IMR-90 (cell line): ENCODE results near the gene TMEM190. TPM values are rescaled to one million over a fixed set of nuclear protein-coding genes. Genes with fewer than 3 reads are reported as not detected.

ENCODE experiments used
- ATAC-seq: fragments of 200-7000 bp; cut with Tn5 transposase; 2 replicates; pipeline ENCODE4 v1.9.1; 2020; ENCODE audit warnings: low read depth, mild to moderate bottlenecking, moderate library complexity
- BruUV-seq: library from RNA; stranded (reverse); fragments of 400-500 nt; replicated peaks from 2 replicates; lab custom pipeline; 2021; lab: Mats Ljungman, UMichigan
- CTCF ChIA-PET: fragments of 300-600 bp; formaldehyde crosslinking; extraction: SDS; loops from one replicate; lab custom pipeline; 2021; ENCODE audit warnings: antibody characterized with exemption; lab: Yijun Ruan, JAX
- POLR2A ChIA-PET: fragments of 300-600 bp; sonication (Branson Sonifier 250); formaldehyde crosslinking; loops from one replicate; lab custom pipeline; 2022; ENCODE audit warnings: antibody characterized with exemption; ENCODE audit not compliant: unreplicated experiment; lab: Charles Lee
- DNase-seq: peaks from one replicate; pipeline ENCODE4 v3.0.0; 2013
- H2AFZ ChIP-seq: replicated peaks from 2 replicates; pipeline ENCODE3; 2013; ENCODE audit warnings: low read length, mild to moderate bottlenecking; ENCODE audit not compliant: poor library complexity
- H2AK5ac ChIP-seq: 2 replicates; pipeline ENCODE4 v1.6.1; 2013; ENCODE audit warnings: low read depth, low read length, inconsistent platforms
- H2AK9ac ChIP-seq: replicated peaks from 2 replicates; pipeline ENCODE3; 2013; ENCODE audit warnings: mild to moderate bottlenecking, low read depth, low read length, moderate library complexity; ENCODE audit not compliant: poor library complexity
- H2BK120ac ChIP-seq: 2 replicates; pipeline ENCODE4 v1.6.1; 2013; ENCODE audit warnings: low read depth, low read length, inconsistent platforms
- H2BK15ac ChIP-seq: 3 replicates; pipeline ENCODE4 v1.6.1; 2013; ENCODE audit warnings: low read depth, low read length, inconsistent platforms
- H2BK20ac ChIP-seq: 2 replicates; pipeline ENCODE4 v1.6.1; 2013; ENCODE audit warnings: low read depth, mild to moderate bottlenecking, inconsistent platforms, low read length, moderate library complexity
- H2BK5ac ChIP-seq: 2 replicates; pipeline ENCODE4 v1.6.1; 2013; ENCODE audit warnings: mild to moderate bottlenecking, low read depth, low read length, inconsistent platforms; ENCODE audit not compliant: poor library complexity, severe bottlenecking
- H3K14ac ChIP-seq: replicated peaks from 2 replicates; pipeline ENCODE4 v1.6.1; 2013; ENCODE audit warnings: low read depth, low read length, inconsistent platforms
- H3K18ac ChIP-seq: 2 replicates; pipeline ENCODE4 v1.6.1; 2013; ENCODE audit warnings: low read depth, low read length, control low read depth
- H3K23ac ChIP-seq: 2 replicates; pipeline ENCODE4 v1.6.1; 2013; ENCODE audit warnings: low read depth, low read length, inconsistent platforms
- H3K27ac ChIP-seq: 2 replicates; pipeline ENCODE4 v1.5.1; 2013; ENCODE audit warnings: mild to moderate bottlenecking, control low read depth, low read length; ENCODE audit not compliant: insufficient read depth
- H3K27me3 ChIP-seq: 2 replicates; pipeline ENCODE4 v1.6.1; 2013; ENCODE audit warnings: low read length; ENCODE audit not compliant: control insufficient read depth, insufficient read depth
- H3K36me3 ChIP-seq: 2 replicates; pipeline ENCODE4 v1.6.1; 2013; ENCODE audit warnings: low read length, mixed read lengths; ENCODE audit not compliant: control insufficient read depth, insufficient read depth
- H3K4ac ChIP-seq: 2 replicates; pipeline ENCODE4 v1.6.1; 2013; ENCODE audit warnings: low read depth, low read length, inconsistent platforms
- H3K4me1 ChIP-seq: 2 replicates; pipeline ENCODE4 v1.6.1; 2013; ENCODE audit warnings: low read length, mixed read lengths; ENCODE audit not compliant: control insufficient read depth, insufficient read depth
- H3K4me2 ChIP-seq: 2 replicates; pipeline ENCODE4 v1.6.1; 2013; ENCODE audit warnings: low read depth, mild to moderate bottlenecking, control low read depth, low read length, moderate library complexity
- H3K4me3 ChIP-seq: 2 replicates; pipeline ENCODE4 v1.5.1; 2013; ENCODE audit warnings: low read depth, mild to moderate bottlenecking, control low read depth, low read length, moderate library complexity; ENCODE audit not compliant: insufficient read depth
- H3K56ac ChIP-seq: 2 replicates; pipeline ENCODE4 v1.6.1; 2013; ENCODE audit warnings: low read length, inconsistent platforms; ENCODE audit not compliant: insufficient read depth; ENCODE audit errors: extremely low read depth
- H3K79me1 ChIP-seq, 2 experiments: 2 replicates each; pipeline ENCODE4 v1.6.1; 2013; ENCODE audit warnings: low read length in 2 of 2, inconsistent platforms in 1 of 2, low read depth in 1 of 2
- H3K9ac ChIP-seq: 2 replicates; pipeline ENCODE4 v1.6.1; 2013; ENCODE audit warnings: low read depth, low read length, control low read depth
- H3K9me1 ChIP-seq: 2 replicates; pipeline ENCODE4 v1.6.1; 2013; ENCODE audit warnings: low read length, inconsistent platforms; ENCODE audit not compliant: insufficient read depth
- H3K9me3 ChIP-seq: 2 replicates; pipeline ENCODE4 v1.6.1; 2013; ENCODE audit warnings: low read length; ENCODE audit not compliant: control insufficient read depth, insufficient read depth
- H4K20me1 ChIP-seq: 2 replicates; pipeline ENCODE4 v1.6.1; 2013; ENCODE audit warnings: low read length, inconsistent platforms; ENCODE audit not compliant: insufficient read depth
- H4K5ac ChIP-seq: 2 replicates; pipeline ENCODE4 v1.6.1; 2013; ENCODE audit warnings: mild to moderate bottlenecking, low read depth, low read length, control low read depth
- H4K8ac ChIP-seq, 2 experiments: 2 replicates each; pipeline ENCODE4 v1.6.1; 2013; ENCODE audit warnings: low read depth in 2 of 2, low read length in 2 of 2, control low read depth in 1 of 2, inconsistent platforms in 1 of 2
- H4K91ac ChIP-seq: 2 replicates; pipeline ENCODE4 v1.6.1; 2013; ENCODE audit warnings: low read depth, low read length, inconsistent platforms; ENCODE audit not compliant: insufficient read depth
- BHLHE40 ChIP-seq: fragments of 150-350 bp; IDR thresholded peaks from 2 replicates; pipeline ENCODE4 v1.6.1; 2016; ENCODE audit warnings: mild to moderate bottlenecking, low read depth, low read length
- CEBPB ChIP-seq: IDR thresholded peaks from 2 replicates; pipeline ENCODE4 v1.6.1; 2012; ENCODE audit warnings: low read depth, low read length, improper control_type of control experiment
- MAZ ChIP-seq: IDR thresholded peaks from 2 replicates; pipeline ENCODE4 v1.6.1; 2012; ENCODE audit warnings: low read depth, mild to moderate bottlenecking, low read length, improper control_type of control experiment, moderate library complexity, borderline replicate concordance
- MXI1 ChIP-seq: IDR thresholded peaks from 2 replicates; pipeline ENCODE4 v1.6.1; 2012; ENCODE audit warnings: low read depth, mild to moderate bottlenecking, low read length, moderate library complexity, borderline replicate concordance
- NFE2L2 ChIP-seq: fragments of 150-350 bp; IDR thresholded peaks from 2 replicates; pipeline ENCODE4 v1.6.1; 2016; ENCODE audit warnings: low read depth, mild to moderate bottlenecking, low read length
- RCOR1 ChIP-seq: IDR thresholded peaks from 2 replicates; pipeline ENCODE4 v1.6.1; 2012; ENCODE audit warnings: mild to moderate bottlenecking, low read length, improper control_type of control experiment; ENCODE audit not compliant: insufficient replicate concordance
- RFX5 ChIP-seq: IDR thresholded peaks from 2 replicates; pipeline ENCODE4 v1.8.0; 2012; ENCODE audit warnings: low read depth, mild to moderate bottlenecking, low read length, moderate library complexity
- SMC3 ChIP-seq: fragments of 150-350 bp; IDR thresholded peaks from 2 replicates; pipeline ENCODE4 v1.6.1; 2016; ENCODE audit warnings: low read depth, mild to moderate bottlenecking, antibody characterized with exemption, low read length, moderate library complexity
- WGBS, 2 experiments: methylation state at CpG; one replicate each; pipeline versions ENCODE4 v1.1.5 to v1.1.7; 2013; ENCODE audit warnings: missing lambda C conversion rate in 2 of 2; ENCODE audit not compliant: insufficient read length in 1 of 2; ENCODE audit errors: extremely low coverage in 2 of 2; 5-methylcytosine and 5-hydroxymethylcytosine counted together
- dilution Hi-C: fragments of 300-500 bp; cut with HindIII; formaldehyde crosslinking; loops from one replicate; pipeline ENCODE4 v1.14.3; 2018; ENCODE audit warnings: low sequenced_read_pairs; ENCODE audit not compliant: unreplicated experiment
- in situ Hi-C: fragments of 300-500 bp; cut with MboI; formaldehyde crosslinking; loops from 3 replicates; pipeline ENCODE4 v1.14.3; 2019; ENCODE audit warnings: low sequenced_read_pairs, inconsistent platforms, mixed read lengths
- intact Hi-C: fragments of 100-400 bp; cut with micrococcal nuclease; formaldehyde crosslinking; loops from 2 replicates; pipeline ENCODE4 v1.10.0; 2022
- polyA plus RNA-seq, 3 experiments: library from polyadenylated mRNA; depleted of rRNA; stranded (reverse); fragments of >200 nt; gene quantifications; 2 replicates each; pipeline ENCODE4 v1.2.3, GENCODE V29; 2012; ENCODE audit warnings: low replicate concordance in 1 of 3
- total RNA-seq: library from RNA; depleted of rRNA; stranded (reverse); fragments of >200 nt; gene quantifications from 2 replicates; pipeline ENCODE4 v1.2.3, GENCODE V29; 2012

TMEM190 gene
- total and polyA plus RNA-seq, 2 of the 4 experiments (the other 2 are of a cell fraction): 1.6 TPM; not detected in 1

DNA sequence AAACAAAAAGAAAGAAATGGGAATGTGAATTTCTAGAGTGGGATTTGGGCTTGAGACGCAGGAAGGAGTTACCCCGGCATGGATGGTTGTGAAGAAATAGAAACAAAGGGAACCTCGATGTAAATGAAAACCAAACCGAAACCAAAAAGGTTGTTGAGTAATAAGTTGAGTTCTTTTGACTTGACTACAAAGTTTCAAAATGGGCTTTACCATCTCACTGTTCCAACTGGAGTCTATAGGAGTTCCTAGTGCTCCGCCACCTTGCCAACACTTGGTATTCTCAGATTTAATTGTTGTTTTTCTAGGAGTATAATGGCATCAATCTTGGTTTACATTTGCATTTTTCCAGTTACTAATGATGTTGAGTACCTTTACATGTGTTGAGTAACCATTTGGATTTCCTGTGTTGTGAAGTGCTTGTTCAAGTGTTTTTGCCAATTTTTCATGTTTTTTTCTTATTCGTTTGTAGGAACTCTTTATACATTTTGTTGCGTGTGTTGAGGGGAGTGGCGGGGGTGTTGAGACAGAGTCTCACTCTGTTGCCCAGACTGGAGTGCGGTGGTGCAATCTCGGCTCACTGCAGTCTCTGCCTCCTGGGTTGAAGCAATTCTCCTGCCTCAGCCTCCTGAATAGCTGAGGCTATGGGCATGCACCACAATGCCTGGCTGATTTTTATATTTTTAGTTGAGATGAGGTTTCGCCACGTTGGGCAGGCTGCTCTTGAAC is 21.7 kb downstream of the TMEM190 start:
- H4K5ac ChIP-seq: no peak overlapping the region
- no peak overlapping the region for H2BK20ac ChIP-seq
- H2AK5ac ChIP-seq: no peak overlapping the region; the same call in 1 of the 2 replicates
- H3K36me3 ChIP-seq: peaks cover 26% of the 10 kb centered on the region
- TF ChIP-seq NFE2L2 (no peak), CEBPB (no peak), MAZ (no peak), MXI1 (no peak), RCOR1 (no peak), BHLHE40 (no peak), RFX5 (no peak), SMC3 (no peak)
- H4K91ac ChIP-seq: no peak overlapping the region
- no peak overlapping the region for H3K23ac ChIP-seq
- H3K27ac ChIP-seq: no peak overlapping the region
- peaks cover 38% of the 10 kb centered on the region for H4K20me1 ChIP-seq
- BruUV-seq: no TSS peak
- ChIA-PET POLR2A (no interaction called here), CTCF (no interaction called here)
- no peak overlapping the region for H4K8ac ChIP-seq
- H2AFZ ChIP-seq: no peak overlapping the region
- H3K18ac ChIP-seq: no peak overlapping the region
- in situ Hi-C loops (no loop called here), intact Hi-C loops (no loop called here), dilution Hi-C loops (no loop called here)
- H2BK5ac ChIP-seq: no peak overlapping the region
- WGBS, 2 experiments: 100% methylated on average over 2 of the region's 12 CpGs; no CpG with 5 or more reads in 1 of the 2 experiments
- no peaks in the 10 kb centered on the region for H3K4me1 ChIP-seq
- H3K27me3 ChIP-seq: no peaks in the 10 kb centered on the region
- no peak overlapping the region for H3K9ac ChIP-seq
- H3K9me1 ChIP-seq: no peaks in the 10 kb centered on the region
- H3K14ac ChIP-seq: no peak overlapping the region
- ATAC-seq (no peak), DNase-seq (no peak)
- H3K4ac ChIP-seq: no peak overlapping the region
- H3K79me1 ChIP-seq: peaks cover 6 to 31% of the 10 kb centered on the region in 2 experiments
- H2BK15ac ChIP-seq: no peak overlapping the region
- no peak overlapping the region for H3K4me3 ChIP-seq
- no peak overlapping the region for H2AK9ac ChIP-seq
- no peak overlapping the region for H3K4me2 ChIP-seq
- no peaks in the 10 kb centered on the region for H3K9me3 ChIP-seq
- H3K56ac ChIP-seq: no peak overlapping the region
- no peak overlapping the region for H2BK120ac ChIP-seq
